Measurements from ENCODE around the gene STAB2.

The STAB2 gene

GRCh38 chr12:103810111-103810510, 223.0 kb downstream of the STAB2 start:
- no peak for DNase-seq

DNA sequence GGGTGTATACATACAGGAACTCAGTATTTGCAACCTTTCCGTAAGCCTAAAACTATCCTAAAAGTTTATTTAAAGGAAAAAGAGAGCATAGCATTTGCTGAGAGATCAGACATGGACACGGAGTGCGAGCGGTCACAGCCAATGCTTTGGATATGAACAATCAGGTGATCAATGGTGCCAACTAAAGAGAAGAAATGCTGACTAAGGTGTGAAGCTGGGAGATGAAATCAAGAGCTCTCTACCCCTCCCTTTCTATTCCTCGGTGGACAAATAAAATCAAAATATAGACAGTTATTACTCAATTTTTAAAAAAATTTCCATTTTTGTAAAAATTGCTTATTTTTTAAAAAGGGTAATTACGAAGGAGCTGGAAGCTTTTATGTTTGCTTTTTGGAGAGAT, 224.7 kb downstream of the STAB2 start:
- DNase-seq = no peak

GRCh38 chr12:103812789-103813188, 225.7 kb downstream of the STAB2 start:
- DNase-seq = no peak

- DNase-seq = no peak
These were observed 226.4 kb downstream of the STAB2 start for GRCh38 chr12:103813426-103813825.

- no peak for DNase-seq
These were observed 226.9 kb downstream of the STAB2 start for GRCh38 chr12:103813949-103814348.

DNA sequence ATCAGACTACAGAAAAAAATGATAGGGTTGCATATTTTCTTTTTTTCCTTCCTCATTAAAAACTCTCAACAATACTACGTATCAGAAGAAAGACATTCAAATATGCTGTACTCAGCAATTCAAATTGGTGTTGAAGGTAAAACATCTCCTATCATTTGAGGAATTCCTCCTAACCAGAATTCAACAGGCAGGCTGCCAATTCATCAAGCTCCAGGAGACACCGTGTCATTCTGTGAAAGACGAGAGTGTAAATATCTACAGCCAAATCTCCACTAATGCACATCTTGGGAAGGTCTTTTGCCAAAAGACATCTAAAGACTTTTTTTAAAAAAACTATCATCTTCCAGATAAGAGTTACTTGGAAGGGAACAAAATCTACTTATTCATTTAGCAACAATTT, 227.4 kb downstream of the STAB2 start:
- DNase-seq = no peak

Data from AML-193 (cell line).